Endodermal cell (in vitro differentiated cells): ENCODE data around the gene COMMD1. TPM values are rescaled to one million over a fixed set of nuclear protein-coding genes. Genes with fewer than 3 reads are reported as not detected.

Experiments used
- DNase-seq: peaks from one replicate; pipeline ENCODE4 v3.0.0-alpha.2; 2017
- H3K27ac ChIP-seq: 2 replicates; pipeline ENCODE4 v1.5.1; 2013; ENCODE audit warnings: mild to moderate bottlenecking, low read depth, low read length, moderate library complexity
- H3K27me3 ChIP-seq: 2 replicates; pipeline ENCODE4 v1.6.1; 2013; ENCODE audit warnings: mild to moderate bottlenecking, low read length, moderate library complexity; ENCODE audit not compliant: insufficient read depth, control insufficient read depth, poor library complexity, severe bottlenecking
- H3K36me3 ChIP-seq: 2 replicates; pipeline ENCODE4 v1.7.0; 2013; ENCODE audit warnings: mild to moderate bottlenecking, low read length, moderate library complexity; ENCODE audit not compliant: control insufficient read depth, insufficient read depth
- H3K4me1 ChIP-seq: one replicate; pipeline ENCODE4 v1.7.0; 2013; ENCODE audit warnings: low read length; ENCODE audit not compliant: control insufficient read depth, insufficient read depth
- H3K4me3 ChIP-seq: 2 replicates; pipeline ENCODE4 v1.5.1; 2013; ENCODE audit warnings: mild to moderate bottlenecking, low read length, moderate library complexity
- H3K9ac ChIP-seq: 2 replicates; pipeline ENCODE4 v1.6.1; 2013; ENCODE audit warnings: mild to moderate bottlenecking, low read length, moderate library complexity; ENCODE audit not compliant: poor library complexity, severe bottlenecking; ENCODE audit errors: extremely low read depth
- H3K9me3 ChIP-seq: 2 replicates; pipeline ENCODE4 v1.6.1; 2013; ENCODE audit warnings: mild to moderate bottlenecking, low read length, moderate library complexity; ENCODE audit not compliant: control insufficient read depth
- H3K27ac Mint-ChIP-seq: 2 replicates; pipeline ENCODE4 v1.8.0; 2020; ENCODE audit warnings: mixed read lengths
- H3K27me3 Mint-ChIP-seq: 2 replicates; pipeline ENCODE4 v1.8.0; 2021; ENCODE audit warnings: mild to moderate bottlenecking, mixed read lengths; ENCODE audit not compliant: insufficient read depth
- H3K36me3 Mint-ChIP-seq: 2 replicates; pipeline ENCODE4 v1.8.0; 2020; ENCODE audit warnings: low read depth, mixed read lengths
- H3K4me1 Mint-ChIP-seq: 2 replicates; pipeline ENCODE4 v1.8.0; 2020; ENCODE audit warnings: mixed read lengths
- H3K4me3 Mint-ChIP-seq: 2 replicates; pipeline ENCODE4 v1.8.0; 2020; ENCODE audit warnings: mild to moderate bottlenecking, moderate library complexity, mixed read lengths
- H3K9me3 Mint-ChIP-seq: 2 replicates; pipeline ENCODE4 v1.8.0; 2020; ENCODE audit warnings: mild to moderate bottlenecking, mixed read lengths
- WGBS, 2 experiments: methylation state at CpG; one replicate each; pipeline versions ENCODE4 v1.1.5 to v1.1.7; 2013; ENCODE audit warnings: missing lambda C conversion rate in 2 of 2, mixed read lengths in 1 of 2; ENCODE audit not compliant: insufficient coverage in 1 of 2, insufficient read length in 1 of 2; 5-methylcytosine and 5-hydroxymethylcytosine counted together
- total RNA-seq, 2 donors: library from RNA; stranded (reverse); fragmentation: NEBNext Ultra II Directional in 1 of 2; extraction: Animal tissue kit (Norgen Biotek cat#: 25700) in 1 of 2; gene quantifications; 2 replicates in 1 of 2; 3 replicates in 1 of 2; pipeline ENCODE4 v1.2.1, GENCODE V29; 2021
- TF ChIP-seq, protein P1 (sequence below): fragments of 200-600 bp; sonication (generic); conservative IDR thresholded peaks from 2 replicates; pipeline ENCODE4 v1.5.0; 2021; ENCODE audit warnings: antibody characterized with exemption, mild to moderate bottlenecking

Gene COMMD1
- total RNA-seq, 2 donors from 2014 or later, result 27.8 to 28.4 TPM

DNA sequence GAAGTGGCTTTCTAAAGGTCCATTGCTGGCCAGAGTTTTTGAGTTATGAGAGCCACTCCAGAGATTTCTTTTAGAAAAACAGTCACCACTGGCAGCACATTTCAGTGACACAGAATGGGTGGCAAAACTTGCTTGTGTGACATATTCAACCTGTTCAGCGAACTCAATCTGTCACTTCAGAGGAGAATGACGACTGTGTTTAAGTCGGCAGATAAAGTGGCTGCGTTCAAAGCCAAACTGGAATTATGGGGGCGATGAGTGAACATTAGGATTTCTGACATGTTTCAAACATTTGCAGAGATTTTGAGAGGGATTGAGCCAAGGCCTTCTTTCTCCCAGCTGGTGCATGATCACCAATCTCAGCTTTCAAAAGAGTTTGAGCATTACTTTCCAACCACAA lies 150.9 kb downstream of the COMMD1 start:
- no peak overlapping the region for H3K27ac ChIP-seq
- TF ChIP-seq, protein P1, sequence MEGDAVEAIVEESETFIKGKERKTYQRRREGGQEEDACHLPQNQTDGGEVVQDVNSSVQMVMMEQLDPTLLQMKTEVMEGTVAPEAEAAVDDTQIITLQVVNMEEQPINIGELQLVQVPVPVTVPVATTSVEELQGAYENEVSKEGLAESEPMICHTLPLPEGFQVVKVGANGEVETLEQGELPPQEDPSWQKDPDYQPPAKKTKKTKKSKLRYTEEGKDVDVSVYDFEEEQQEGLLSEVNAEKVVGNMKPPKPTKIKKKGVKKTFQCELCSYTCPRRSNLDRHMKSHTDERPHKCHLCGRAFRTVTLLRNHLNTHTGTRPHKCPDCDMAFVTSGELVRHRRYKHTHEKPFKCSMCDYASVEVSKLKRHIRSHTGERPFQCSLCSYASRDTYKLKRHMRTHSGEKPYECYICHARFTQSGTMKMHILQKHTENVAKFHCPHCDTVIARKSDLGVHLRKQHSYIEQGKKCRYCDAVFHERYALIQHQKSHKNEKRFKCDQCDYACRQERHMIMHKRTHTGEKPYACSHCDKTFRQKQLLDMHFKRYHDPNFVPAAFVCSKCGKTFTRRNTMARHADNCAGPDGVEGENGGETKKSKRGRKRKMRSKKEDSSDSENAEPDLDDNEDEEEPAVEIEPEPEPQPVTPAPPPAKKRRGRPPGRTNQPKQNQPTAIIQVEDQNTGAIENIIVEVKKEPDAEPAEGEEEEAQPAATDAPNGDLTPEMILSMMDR, result no peak
- H3K4me3 Mint-ChIP-seq, result no peak overlapping the region
- H3K27ac Mint-ChIP-seq, result no peak overlapping the region
- peaks cover 7% of the 10 kb centered on the region for H3K4me1 Mint-ChIP-seq
- 87 to 93% methylated on average over 3 to 5 of the region's 5 CpGs for WGBS, 2 experiments
- no peaks in the 10 kb centered on the region for H3K27me3 Mint-ChIP-seq
- no peak overlapping the region for H3K4me3 ChIP-seq
- H3K27me3 ChIP-seq, result no peaks in the 10 kb centered on the region
- no peak for DNase-seq
- no peaks in the 10 kb centered on the region for H3K9me3 Mint-ChIP-seq
- H3K4me1 ChIP-seq, result no peaks in the 10 kb centered on the region
- H3K36me3 Mint-ChIP-seq, result no peaks in the 10 kb centered on the region
- H3K9ac ChIP-seq, result no peak overlapping the region
- H3K36me3 ChIP-seq, result no peaks in the 10 kb centered on the region
- no peaks in the 10 kb centered on the region for H3K9me3 ChIP-seq

GRCh38 chr2:62065243-62065642 lies 159.8 kb downstream of the COMMD1 start:
- Histone ChIP-seq H3K27ac (no peak overlapping the region), H3K9me3 (no peaks in the 10 kb centered on the region), H3K36me3 (no peaks in the 10 kb centered on the region), H3K27me3 (no peaks in the 10 kb centered on the region), H3K4me3 (no peak overlapping the region), H3K9ac (no peak overlapping the region), H3K4me1 (no peaks in the 10 kb centered on the region)
- TF ChIP-seq, protein P1, result no peak
- Mint-ChIP-seq H3K27me3 (no peaks in the 10 kb centered on the region), H3K36me3 (no peaks in the 10 kb centered on the region), H3K27ac (no peak overlapping the region), H3K9me3 (no peaks in the 10 kb centered on the region), H3K4me3 (no peak overlapping the region), H3K4me1 (no peaks in the 10 kb centered on the region)
- DNase-seq, result no peak

DNA sequence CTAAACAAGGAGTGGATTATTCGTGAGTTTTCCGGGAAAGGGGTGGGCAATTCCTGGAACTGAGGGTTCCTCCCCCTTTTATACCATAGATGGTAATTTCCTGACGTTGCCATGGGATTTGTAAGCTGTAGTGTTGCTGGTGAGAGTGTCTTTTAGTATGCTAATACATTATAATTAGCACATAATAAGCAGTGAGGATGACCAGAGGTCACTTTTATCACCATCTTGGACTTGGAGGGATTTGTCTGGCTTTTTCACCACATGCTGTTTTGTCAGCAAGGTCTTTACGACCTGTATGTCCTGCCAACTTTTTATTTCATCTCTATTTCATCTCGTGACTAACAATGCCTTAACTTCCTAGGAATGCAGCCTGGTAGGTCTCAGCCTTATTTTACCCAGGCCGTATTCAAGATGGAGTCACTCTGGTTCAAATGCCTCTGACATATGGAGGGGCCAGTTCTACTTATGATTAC lies 165.7 kb downstream of the COMMD1 start:
- H3K4me3 ChIP-seq, result no peak overlapping the region

More for the DNA sequence above, 165.7 kb downstream of the COMMD1 start:
- no peak overlapping the region for H3K9ac ChIP-seq
- H3K36me3 ChIP-seq, result no peaks in the 10 kb centered on the region
- H3K27ac ChIP-seq, result no peak overlapping the region
- 87 to 98% methylated on average over 3 to 6 of the region's 6 CpGs for WGBS, 2 experiments
- Mint-ChIP-seq H3K4me1 (peaks cover 15% of the 10 kb centered on the region), H3K36me3 (peaks cover 4% of the 10 kb centered on the region), H3K4me3 (no peak overlapping the region), H3K9me3 (peaks cover 19% of the 10 kb centered on the region), H3K27me3 (no peaks in the 10 kb centered on the region), H3K27ac (no peak overlapping the region)
- H3K27me3 ChIP-seq, result no peaks in the 10 kb centered on the region
- no peaks in the 10 kb centered on the region for H3K4me1 ChIP-seq
- TF ChIP-seq, protein P1, result no peak
- H3K9me3 ChIP-seq, result peaks cover 17% of the 10 kb centered on the region
- DNase-seq, result no peak
